CD4-positive, alpha-beta T cell treated with Interleukin-4 for 4 hours (primary cell): ENCODE measurements around the gene ERC2.

Experiments used
- DNase-seq: peaks from one replicate; pipeline ENCODE4 v3.0.0-alpha.2; 2020

ERC2 gene

DNA sequence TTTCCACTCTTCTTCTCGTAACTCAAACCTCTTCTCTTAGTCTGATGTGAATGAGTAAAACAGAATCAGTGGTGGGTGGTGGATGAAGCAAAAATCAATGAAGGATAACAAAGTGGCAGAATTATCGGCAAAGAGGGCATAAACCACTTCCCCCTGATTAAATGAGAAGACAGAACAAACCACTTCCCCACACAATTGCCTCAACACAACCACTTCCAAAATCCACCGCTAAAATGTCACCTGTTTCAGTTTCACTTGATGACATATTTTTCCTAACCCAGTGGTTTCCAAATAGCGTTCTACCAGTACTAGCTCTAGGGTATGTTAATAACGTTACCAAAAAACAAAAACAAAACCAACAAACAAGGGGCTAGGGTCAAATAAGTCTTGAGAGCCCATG is 502.5 kb downstream of the ERC2 start:
- DNase-seq, result no peak

- no peak for DNase-seq
These were observed 503.7 kb downstream of the ERC2 start for GRCh38 chr3:55964491-55964985.

DNA sequence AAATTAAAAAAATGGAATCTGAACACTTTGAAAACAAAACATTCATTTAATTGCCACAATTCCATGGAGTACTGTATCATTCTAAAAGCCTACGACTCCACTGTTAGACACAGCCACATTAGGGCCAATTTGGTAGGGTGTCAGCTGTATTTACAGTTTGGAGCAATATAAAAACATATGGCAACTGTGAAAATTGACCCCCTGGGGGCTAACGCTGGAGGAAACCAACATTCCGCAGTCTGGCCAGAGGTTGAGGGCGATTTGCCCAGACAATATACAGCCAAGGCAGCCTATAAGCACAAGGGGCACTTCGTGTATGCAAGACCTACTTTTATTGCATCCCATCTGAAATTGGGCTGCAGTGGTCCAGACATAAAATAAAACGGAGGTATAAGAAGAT is 504.7 kb downstream of the ERC2 start:
- DNase-seq, result no peak

DNA sequence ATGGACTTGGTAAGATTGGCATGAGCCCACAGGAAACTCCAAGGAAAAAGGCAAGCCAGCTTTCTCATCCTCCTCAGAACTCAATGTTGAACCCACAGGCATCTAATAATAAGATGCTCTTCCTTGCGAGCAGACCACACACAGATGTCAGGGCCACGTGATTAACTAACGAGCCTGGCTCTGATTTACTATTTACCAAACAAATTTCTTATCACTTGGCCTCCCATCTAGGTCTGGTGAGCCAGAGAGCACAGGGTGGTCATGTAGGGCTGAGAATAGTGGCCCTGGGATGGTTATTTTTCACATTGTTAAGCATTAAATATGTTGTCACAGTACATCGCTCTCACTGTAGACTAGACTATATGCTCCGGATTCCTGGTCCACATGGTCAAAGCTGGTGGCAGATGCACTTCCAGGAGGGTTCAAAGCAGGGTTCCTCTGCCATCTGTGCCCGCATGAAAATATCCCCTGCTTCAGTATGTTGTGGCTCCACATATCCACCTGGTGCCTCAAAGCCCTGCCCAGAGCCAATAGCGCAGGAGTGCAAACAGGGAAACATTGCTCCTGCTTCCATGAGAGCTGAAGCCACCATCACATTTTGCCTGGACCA is 508.7 kb downstream of the ERC2 start:
- DNase-seq, result no peak

GRCh38 chr3:55958605-55959004 is 509.7 kb downstream of the ERC2 start:
- DNase-seq, result no peak

- DNase-seq, result no peak
These were observed 512.3 kb downstream of the ERC2 start for GRCh38 chr3:55955891-55956477.

DNA sequence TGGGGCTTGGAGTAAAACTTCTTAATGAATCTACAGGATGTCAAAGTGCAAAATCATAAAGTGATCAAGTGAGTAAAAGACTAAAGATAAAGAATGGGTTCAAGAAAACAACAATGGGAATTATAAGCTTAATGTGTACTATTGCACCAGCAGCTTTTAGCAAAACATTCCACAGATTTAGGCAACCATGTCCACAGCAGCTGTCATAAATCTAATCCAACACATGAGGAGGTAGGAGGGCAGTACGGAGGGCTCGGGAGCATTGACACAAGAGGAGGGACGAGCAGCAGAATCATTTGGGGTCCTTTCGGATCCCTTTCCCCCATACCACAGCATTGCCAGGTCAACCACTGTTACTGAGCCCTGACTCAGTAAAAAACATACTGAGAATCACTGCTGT is 516.9 kb downstream of the ERC2 start:
- DNase-seq, result no peak

- no peak for DNase-seq
These were observed 520.9 kb downstream of the ERC2 start for GRCh38 chr3:55947406-55947805.

DNA sequence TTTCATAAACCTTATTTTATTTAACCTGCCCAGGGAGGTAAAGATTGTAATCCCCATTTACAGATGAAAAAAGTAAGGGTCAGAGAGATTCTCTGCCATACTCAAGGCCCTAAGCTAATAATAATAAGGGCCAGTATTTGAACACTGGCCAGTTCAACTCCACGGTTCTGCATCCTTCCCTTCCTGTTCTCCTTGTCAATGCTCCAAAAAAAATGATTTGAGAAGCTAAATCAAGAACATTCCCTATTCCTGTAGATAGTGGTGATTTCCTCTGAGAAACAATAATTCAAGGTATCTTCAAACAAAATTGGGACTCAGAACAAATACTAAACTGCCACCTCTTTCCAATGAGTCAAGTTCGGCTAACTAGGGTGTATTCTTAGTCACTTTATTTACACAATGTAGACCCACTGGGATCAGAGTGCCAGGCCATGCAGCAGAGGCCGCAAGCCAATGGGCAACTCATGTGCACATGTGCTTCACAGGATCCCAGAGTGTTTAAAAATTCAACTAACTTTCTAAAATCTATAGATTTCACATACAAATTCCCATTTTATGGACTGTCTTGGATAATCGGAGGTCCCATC is 521.6 kb downstream of the ERC2 start:
- no peak for DNase-seq

- no peak for DNase-seq
These were observed 525.4 kb downstream of the ERC2 start for GRCh38 chr3:55942868-55943267.

DNA sequence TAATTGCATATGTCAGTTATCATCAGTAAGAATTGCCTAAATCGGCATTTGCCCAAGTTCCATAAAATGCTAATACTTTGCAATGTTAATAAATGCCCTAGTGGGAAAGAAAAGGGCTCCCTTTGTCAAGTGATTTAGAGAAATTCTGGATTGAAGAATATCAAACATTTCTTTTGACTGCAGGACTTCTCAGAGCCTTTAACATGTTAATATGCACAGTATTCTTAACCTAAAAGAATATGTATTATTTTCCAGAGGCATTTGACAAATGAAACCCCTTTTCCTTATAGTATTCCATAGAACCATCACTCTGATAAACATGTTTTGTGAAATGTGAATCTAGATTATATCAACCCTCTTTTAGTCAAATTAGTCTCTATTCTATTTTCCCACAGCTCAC is 529.0 kb downstream of the ERC2 start:
- DNase-seq, result no peak

DNA sequence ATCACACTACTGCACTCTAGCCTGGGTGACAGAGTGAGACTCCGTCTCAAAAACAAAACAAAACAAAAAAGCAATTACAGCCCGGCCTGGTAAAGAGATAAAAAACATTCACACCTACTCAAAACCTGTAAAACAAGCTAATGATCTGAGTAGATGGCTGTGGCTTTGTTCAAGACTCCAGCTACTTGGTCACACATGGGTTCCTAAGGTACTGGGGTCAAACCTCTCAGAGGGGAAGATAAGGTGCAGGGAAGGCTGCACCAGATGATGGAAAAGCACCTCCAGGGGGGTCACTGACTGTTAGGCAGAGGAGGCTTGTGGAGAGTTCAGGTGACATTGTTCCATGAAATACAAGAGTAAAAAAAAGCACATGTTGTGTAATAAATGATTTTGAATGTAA is 531.0 kb downstream of the ERC2 start:
- DNase-seq, result no peak

DNA sequence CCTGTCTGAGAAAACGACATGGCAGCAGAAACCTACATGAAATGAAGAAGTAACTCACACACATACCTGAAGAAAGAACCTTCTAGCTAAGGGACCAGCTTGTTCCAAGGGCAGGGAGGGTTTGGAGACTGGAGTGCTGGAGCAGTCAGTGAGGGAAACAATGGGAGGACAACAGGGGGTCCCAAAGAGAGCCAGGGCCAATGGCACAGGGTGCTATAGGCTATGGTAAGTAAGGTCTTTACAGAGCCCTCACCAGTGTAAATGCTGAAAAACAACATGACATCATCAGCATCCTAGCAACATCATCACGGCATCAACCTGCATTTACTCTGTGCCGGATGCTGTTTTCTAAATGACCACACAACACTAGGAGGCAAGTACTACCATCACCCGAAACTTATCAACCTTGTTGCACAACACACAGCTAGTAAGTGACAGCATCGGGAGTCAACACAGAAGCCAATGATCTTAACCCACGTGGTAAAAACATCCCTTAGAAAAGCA is 531.7 kb downstream of the ERC2 start:
- DNase-seq, result no peak

- DNase-seq, result no peak
These were observed 533.0 kb downstream of the ERC2 start for GRCh38 chr3:55935241-55935640.

DNA sequence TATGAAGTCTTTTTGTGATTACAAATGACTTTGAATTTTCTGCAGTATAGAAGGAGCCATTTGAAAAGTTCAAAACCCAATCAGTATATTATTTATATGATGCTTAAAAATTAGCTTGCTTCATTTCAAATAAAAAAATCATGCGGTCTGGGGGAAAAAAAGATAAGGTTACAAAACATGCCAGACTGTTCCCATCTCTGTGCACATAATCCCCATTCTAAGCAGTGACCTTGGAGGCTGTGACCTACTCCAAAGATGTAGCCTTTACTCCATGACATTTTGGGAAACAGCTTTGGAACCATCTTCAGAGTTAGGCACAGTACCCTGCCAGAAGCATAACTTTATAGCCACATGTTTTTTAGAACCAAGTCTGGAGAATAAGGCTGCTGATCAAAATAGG is 533.5 kb downstream of the ERC2 start:
- no peak for DNase-seq

DNA sequence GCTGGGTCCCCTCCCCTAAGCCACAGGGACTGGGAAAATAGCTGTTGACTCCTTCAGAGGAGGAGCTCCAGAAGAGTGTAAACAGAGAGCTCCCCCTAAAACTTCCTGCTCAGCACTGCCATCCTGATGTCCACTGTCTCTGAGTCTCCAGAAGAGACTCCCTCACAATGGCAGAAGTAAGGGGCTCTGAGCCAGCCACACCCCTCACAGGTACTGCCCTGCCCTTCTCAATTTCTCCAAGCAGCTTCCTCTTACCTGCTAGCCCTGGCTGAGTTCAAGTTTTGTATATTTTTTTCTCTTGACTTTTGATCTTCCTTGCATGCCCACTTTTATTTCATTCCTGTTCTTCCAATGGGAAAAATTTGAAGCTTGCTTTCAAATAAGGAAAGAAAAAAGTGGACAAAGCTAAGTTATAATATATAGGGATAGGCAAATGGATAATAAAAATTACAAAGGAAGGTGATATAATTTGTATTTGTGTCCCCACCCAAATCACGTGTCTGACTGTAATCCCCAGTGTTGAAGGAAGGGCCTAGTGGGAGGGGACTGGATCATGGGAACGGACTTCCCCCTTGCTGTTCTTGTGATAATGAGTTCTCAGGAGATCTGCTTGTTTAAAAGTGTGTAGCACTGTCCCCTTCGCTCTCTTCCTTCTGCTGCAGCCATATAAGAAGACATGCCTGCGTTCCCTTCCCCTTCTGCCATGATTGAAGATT is 539.0 kb downstream of the ERC2 start:
- no peak for DNase-seq

DNA sequence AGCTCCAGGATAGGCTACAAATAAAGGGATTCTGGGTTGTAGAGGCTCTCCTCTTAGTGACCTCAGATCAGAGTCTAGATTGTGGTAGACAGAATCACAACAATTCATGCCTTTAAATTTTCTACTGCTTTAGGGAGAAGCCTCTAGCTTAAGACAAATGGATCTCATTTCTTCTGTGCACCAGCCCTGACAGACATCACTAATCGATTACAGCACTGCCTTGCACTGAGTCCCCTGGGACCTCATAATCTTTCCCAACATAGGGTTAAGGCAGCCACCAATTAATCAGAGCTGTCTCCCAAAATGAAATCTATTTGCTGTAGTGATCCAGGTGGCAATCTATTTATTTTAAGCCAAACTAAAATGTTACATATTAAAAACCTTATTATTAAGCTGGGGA is 544.6 kb downstream of the ERC2 start:
- DNase-seq, result no peak

DNA sequence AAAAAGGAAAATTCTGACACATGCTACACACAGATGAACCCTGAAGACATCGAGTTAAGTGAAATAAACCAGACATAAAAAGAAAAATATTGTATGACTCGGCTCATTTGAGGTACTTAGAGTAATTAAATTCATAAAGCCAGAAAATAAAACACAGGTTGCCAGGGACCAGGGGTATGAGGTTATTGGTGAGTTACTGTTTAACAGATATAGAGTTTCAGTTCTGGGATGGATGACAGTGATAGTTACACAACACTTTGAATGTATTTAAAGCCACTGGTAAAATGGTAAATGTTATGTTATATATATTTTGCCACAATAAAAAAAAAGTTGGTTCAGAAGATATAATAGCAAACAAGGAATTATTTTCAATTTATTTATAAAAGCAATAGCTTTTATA is 545.1 kb downstream of the ERC2 start:
- DNase-seq, result no peak

DNA sequence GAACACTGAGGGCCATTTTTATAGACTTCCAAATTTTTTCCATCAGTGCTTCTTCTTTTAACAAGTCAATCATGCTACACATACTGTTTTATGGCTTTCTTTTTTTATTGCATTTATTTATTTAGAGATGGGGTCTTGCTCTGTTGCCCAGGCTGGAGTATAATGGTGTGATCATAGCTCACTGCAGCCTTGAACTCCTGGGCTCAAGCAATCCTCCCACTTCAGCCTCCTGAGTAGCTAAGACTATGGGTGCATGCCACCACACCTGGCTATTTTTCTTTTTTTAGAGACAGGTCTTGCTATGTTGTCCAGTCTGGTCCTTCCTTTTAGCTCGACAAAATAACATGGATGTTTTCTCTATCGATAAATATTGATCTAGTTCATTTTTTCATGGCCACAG is 555.4 kb downstream of the ERC2 start:
- no peak for DNase-seq

- no peak for DNase-seq
These were observed 557.0 kb downstream of the ERC2 start for GRCh38 chr3:55911266-55911665.

DNA sequence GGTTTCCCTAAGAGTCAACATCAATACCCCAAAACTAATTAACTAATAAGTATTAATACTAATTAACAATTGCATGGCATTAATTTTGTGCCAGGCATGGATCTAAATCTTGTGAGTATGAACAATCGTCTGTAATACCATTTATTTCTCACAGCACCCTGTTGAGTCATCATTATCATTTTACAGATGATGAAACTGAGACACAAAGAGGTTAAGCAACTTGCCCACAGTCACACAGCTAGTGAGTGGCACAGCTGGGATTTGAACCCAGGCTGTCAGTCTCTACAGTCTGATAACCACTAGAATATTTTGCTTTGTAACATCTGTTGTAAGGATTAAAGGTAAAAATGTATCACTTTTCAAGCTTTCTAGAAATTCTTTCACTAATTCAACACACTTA is 557.7 kb downstream of the ERC2 start:
- DNase-seq, result no peak

- no peak for DNase-seq
These were observed 558.9 kb downstream of the ERC2 start for GRCh38 chr3:55909373-55909772.

DNA sequence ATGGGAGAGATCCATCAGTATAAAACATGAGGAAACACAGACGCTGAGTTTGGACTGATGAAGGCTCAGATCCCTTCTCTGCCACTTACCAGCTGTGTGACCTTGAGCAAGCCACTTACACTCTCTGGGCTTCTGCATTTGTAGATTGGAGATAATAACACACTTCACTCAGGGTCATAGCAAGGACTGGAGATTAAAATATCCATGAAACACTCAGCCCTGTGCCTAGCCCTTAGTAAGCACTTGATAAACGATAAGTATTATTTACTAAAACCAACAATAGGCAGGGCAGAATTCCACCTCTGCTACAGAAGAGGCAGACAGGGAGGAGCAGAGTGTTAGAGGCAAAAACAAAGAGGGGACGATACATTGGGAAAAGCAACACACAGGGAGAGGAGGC is 560.7 kb downstream of the ERC2 start:
- DNase-seq, result no peak

DNA sequence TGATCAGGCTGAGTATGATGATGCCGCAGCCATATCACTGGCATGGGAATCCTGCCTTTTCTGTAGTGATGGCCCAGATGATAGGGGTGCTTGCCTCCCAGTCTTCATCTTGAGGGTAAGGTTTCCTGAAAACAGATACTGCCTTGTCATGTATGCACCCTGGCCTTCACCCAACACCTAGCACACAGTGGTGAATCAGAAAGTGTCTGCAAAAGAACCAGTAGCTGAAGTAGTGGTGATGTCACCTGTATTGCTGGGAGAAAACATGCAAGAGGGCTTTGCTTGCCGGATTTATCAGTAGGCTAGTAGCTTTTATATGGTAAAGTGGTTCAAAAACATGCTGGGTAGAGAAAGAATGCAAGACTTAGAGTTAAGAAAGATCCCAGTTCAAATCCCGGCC is 561.4 kb downstream of the ERC2 start:
- no peak for DNase-seq
